Nephron (organoid): Measurements from ENCODE around the gene CTH.
"Not testable (repeated sequence)": the region's sequence is repeated elsewhere in the genome, so short reads cannot be mapped to it uniquely, and the experiment has no call there.

Experiments used
- H3K27ac Mint-ChIP-seq, 3 experiments: 2 replicates each; pipeline ENCODE4 v1.8.0; 2020; ENCODE audit warnings: mixed read lengths in 3 of 3, mild to moderate bottlenecking in 2 of 3, moderate library complexity in 1 of 3
- H3K27me3 Mint-ChIP-seq: 2 replicates; pipeline ENCODE4 v1.8.0; 2021; ENCODE audit warnings: low read depth, mild to moderate bottlenecking, moderate library complexity, mixed read lengths
- H3K36me3 Mint-ChIP-seq: 2 replicates; pipeline ENCODE4 v1.8.0; 2020; ENCODE audit warnings: low read depth, mixed read lengths
- H3K4me1 Mint-ChIP-seq: 2 replicates; pipeline ENCODE4 v1.8.0; 2020; ENCODE audit warnings: mixed read lengths
- H3K4me3 Mint-ChIP-seq, 3 experiments: 2 replicates each; pipeline ENCODE4 v1.8.0; 2020; ENCODE audit warnings: mild to moderate bottlenecking in 3 of 3, mixed read lengths in 3 of 3, moderate library complexity in 2 of 3
- H3K9me3 Mint-ChIP-seq: 2 replicates; pipeline ENCODE4 v1.8.0; 2020; ENCODE audit warnings: mixed read lengths
- CTCF ChIP-seq, 3 experiments: fragments of 200-600 bp; sonication (generic); IDR thresholded peaks; one replicate each; pipeline ENCODE4 v1.5.0; 2021; ENCODE audit warnings: antibody characterized with exemption in 3 of 3; ENCODE audit not compliant: unreplicated experiment in 3 of 3

The CTH gene

DNA sequence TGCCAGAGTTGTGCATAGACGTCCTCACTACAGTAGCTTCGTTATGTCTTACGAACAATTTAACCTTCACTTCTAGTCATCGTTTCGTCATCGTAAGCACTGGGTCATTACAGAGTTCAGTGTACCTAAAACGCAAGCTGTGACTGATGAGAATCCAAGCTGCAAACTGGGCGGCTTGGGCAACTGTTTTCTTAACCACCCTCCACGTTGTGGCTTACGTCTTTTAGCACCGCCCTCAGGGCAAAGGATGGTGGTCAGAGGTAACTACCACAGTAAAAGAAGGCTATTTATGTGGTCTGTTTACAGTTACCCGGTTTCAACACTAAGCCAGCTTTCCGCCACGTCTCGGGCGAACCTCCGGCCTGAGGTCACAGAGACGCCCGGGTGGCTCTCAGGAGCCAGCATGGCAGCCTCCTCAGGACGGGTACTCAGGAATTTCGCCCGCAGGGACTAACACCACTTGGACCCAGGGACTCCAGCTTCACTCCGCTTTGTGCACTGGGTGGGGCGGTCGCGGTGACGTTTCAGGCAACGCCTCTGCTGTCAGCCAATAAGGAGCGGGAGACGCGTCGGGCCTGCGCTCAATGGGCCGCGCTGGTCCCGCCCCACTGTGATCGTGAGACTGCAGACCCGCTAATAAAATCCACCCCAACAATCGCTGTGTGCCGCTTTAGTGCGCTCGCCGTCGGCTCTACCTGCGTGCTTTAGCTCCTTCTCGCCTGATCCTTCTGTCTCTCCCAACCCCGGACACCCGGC, at the start of gene CTH:
TSS of gene CTH (plus strand) at position 665 of the 756 bp plus-strand sequence. CDS start 148 bp downstream, outside the sequence.
- TF ChIP-seq CTCF (IDR thresholded peaks at IDR 0.05; ENCODE audit: unreplicated experiment in 3 of 3), result no peak
- Mint-ChIP-seq H3K27me3 (peaks cover 3% of the 10 kb centered on the region), H3K36me3 (no peaks in the 10 kb centered on the region), H3K4me1 (peaks cover 10% of the 10 kb centered on the region), H3K4me3 (peak within 1 kb of the TSS; percentile 93 to 96 (median 94)), H3K9me3 (no peaks in the 10 kb centered on the region), H3K27ac (peak within 1 kb of the TSS; percentile 57 to 92 (median 89))

- H3K4me1 Mint-ChIP-seq, result peaks cover 12% of the 10 kb centered on the region
- H3K36me3 Mint-ChIP-seq, result peaks cover 1% of the 10 kb centered on the region
- no peak overlapping the region for H3K4me3 Mint-ChIP-seq
- no peaks in the 10 kb centered on the region for H3K9me3 Mint-ChIP-seq
- TF ChIP-seq CTCF (IDR thresholded peaks at IDR 0.05; ENCODE audit: unreplicated experiment in 3 of 3), result no peak
- peak overlapping the region; percentile 14 to 45 (median 34) for H3K27ac Mint-ChIP-seq
- H3K27me3 Mint-ChIP-seq, result no peaks in the 10 kb centered on the region
These were observed 49.2 kb upstream of the CTH start for GRCh38 chr1:70361727-70362398.

GRCh38 chr1:70364439-70364838, 46.6 kb upstream of the CTH start:
- H3K27ac Mint-ChIP-seq, result no peak overlapping the region
- H3K27me3 Mint-ChIP-seq, result no peaks in the 10 kb centered on the region
- H3K36me3 Mint-ChIP-seq, result peaks cover 3% of the 10 kb centered on the region
- H3K4me3 Mint-ChIP-seq, result no peak overlapping the region
- H3K9me3 Mint-ChIP-seq, result no peaks in the 10 kb centered on the region
- peaks cover 12% of the 10 kb centered on the region for H3K4me1 Mint-ChIP-seq
- TF ChIP-seq CTCF (IDR thresholded peaks at IDR 0.05; ENCODE audit: unreplicated experiment in 3 of 3), result no peak

GRCh38 chr1:70366425-70366952, 44.6 kb upstream of the CTH start:
- H3K27ac Mint-ChIP-seq, H3K4me1 Mint-ChIP-seq, H3K4me3 Mint-ChIP-seq, H3K36me3 Mint-ChIP-seq, H3K9me3 Mint-ChIP-seq, H3K27me3 Mint-ChIP-seq: not testable (repeated sequence)

DNA sequence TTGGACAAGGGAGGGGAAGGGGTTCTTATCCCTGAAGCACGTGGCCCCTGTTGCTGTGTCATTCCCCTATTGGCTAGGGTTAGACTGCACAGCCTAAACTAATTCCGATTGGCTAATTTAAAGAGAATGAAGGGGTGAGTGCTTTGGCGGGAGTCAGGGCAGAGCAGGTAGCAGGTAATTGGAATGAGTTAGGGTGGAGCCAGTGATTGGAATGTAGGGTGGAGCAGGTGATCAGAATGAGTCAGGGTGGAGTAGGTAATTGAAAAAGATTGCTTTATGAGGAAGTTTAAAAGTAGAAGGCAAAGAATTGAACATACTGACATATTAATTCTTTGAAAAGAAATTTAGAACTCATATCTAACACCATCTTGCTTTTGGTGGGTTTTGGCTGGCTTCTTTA, 44.1 kb upstream of the CTH start:
- not testable (repeated sequence) for H3K27ac Mint-ChIP-seq, H3K4me1 Mint-ChIP-seq, H3K36me3 Mint-ChIP-seq, H3K9me3 Mint-ChIP-seq, H3K4me3 Mint-ChIP-seq, H3K27me3 Mint-ChIP-seq

DNA sequence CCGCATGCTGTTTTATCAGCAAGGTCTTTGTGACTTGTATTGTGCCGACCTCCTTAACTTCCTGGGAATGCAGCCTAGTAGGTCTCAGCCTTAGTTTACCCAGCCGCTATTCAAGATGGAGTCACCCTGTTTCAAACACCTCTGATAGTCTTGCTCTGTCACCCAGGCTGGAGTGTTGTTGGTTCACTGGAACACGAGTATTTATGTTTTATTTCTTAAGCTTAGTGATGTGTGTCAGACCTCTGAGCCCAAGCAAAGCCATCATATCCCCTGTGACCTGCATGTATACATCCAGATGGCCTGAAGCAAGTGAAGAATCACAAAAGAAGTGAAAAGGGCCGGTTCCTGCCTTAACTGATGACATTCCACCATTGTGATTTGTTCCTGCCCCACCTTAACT, 43.7 kb upstream of the CTH start:
- H3K27me3 Mint-ChIP-seq, H3K36me3 Mint-ChIP-seq, H3K4me1 Mint-ChIP-seq, H3K27ac Mint-ChIP-seq, H3K4me3 Mint-ChIP-seq, H3K9me3 Mint-ChIP-seq: not testable (repeated sequence)

DNA sequence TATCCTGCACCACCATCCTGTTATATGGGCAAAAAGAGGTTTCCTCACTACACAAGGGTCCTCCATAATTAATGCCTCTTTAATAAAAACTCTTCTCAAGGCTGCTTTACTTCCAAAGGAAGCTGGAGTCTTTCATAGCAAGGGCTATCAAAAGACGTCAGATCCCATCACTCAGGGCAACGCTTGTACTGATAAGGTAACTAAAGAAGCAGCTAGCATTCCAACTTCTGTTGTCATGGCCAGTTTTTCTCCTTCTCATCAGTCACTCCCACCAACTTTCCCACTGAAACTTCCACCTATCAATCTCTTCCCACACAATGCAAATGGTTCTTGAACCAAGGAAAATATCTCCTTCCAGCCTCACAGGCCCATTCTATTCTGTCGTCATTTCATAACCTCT, 39.5 kb upstream of the CTH start:
- not testable (repeated sequence) for H3K4me3 Mint-ChIP-seq, H3K27ac Mint-ChIP-seq, H3K36me3 Mint-ChIP-seq, H3K4me1 Mint-ChIP-seq, H3K27me3 Mint-ChIP-seq, H3K9me3 Mint-ChIP-seq

GRCh38 chr1:70372426-70372825, 38.6 kb upstream of the CTH start:
- no peaks in the 10 kb centered on the region for H3K4me1 Mint-ChIP-seq
- no peaks in the 10 kb centered on the region for H3K36me3 Mint-ChIP-seq
- no peak overlapping the region for H3K4me3 Mint-ChIP-seq
- no peaks in the 10 kb centered on the region for H3K27me3 Mint-ChIP-seq
- H3K27ac Mint-ChIP-seq, result no peak overlapping the region
- H3K9me3 Mint-ChIP-seq, result no peaks in the 10 kb centered on the region
- TF ChIP-seq CTCF (IDR thresholded peaks at IDR 0.05; ENCODE audit: unreplicated experiment in 3 of 3), result no peak

DNA sequence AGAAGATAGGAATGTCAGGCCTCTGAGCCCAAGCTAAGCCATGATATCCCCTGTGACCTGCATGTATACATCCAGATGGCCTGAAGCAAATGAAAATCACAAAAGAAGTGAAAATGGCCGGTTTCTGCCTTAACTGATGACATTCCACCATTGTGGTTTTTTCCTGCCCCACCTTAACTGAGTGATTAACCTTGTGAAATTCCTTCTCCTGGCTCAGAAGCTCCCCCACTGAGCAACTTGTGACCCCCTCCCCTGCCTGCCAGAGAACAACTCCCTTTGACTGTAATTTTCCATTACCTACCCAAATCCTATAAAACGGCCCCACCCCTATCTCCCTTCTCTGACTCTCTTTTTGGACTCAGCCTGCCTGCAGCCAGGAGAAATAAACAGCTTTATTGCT, 37.5 kb upstream of the CTH start:
- not testable (repeated sequence) for H3K4me1 Mint-ChIP-seq, H3K9me3 Mint-ChIP-seq

More for the DNA sequence above, 37.5 kb upstream of the CTH start:
- H3K27me3 Mint-ChIP-seq, H3K36me3 Mint-ChIP-seq, H3K4me3 Mint-ChIP-seq, H3K27ac Mint-ChIP-seq: not testable (repeated sequence)
